T-helper 1 cell treated with Interleukin-12 subunit alpha and Interleukin-12 subunit beta and Interleukin-4 antibody, amounts not matched to agents 30 ng/mL and 1 ng/mL, for 36 hours (primary cell): ENCODE measurements around the gene MOB3A. TPM values are rescaled to one million over a fixed set of nuclear protein-coding genes. Genes with fewer than 3 reads are reported as not detected.

Source experiments
- intact Hi-C: fragments of 100-400 bp; cut with micrococcal nuclease; formaldehyde crosslinking; loops from one replicate; pipeline ENCODE4 v1.15.1; 2024
- total RNA-seq: library from RNA; stranded (reverse); gene quantifications from 2 replicates; pipeline ENCODE4 v1.2.3, GENCODE V29; 2022

MOB3A gene
- total RNA-seq, 1 donor from 2014 or later = 254 TPM

DNA sequence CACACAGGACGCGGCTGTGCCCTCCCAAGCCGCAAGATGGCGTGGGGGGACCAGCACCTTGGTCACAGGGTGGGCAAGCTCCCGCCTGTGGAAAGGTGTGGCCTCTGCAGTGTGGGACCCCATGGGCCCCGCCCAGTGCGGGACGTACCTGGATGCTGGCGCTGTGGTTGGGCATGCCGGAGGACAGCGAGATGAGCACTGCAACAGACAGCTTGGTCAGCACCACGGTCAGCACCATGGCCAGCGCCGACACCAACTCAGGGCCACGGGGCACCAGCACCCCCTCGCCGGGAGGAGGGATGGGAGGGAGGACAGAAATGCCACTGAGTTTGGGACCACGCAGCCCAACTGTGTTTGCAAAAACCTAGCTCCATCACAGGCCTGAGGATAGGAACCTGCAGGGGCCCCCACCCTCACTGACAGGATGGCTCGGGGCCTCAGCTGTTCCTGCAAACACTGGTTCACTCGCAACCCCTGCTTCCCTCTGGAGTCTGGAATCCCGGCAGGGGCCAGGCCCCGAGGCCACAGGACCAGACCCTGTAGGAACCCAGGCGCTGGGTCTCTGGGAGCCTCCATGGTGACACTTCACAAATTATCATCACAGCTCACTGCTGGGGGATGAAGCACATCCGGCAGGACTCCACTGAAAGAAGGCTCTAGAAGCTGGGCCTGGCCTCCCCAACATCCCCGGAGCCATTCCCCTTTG lies 27.7 kb upstream of the MOB3A start:
- intact Hi-C loops = no loop called here

DNA sequence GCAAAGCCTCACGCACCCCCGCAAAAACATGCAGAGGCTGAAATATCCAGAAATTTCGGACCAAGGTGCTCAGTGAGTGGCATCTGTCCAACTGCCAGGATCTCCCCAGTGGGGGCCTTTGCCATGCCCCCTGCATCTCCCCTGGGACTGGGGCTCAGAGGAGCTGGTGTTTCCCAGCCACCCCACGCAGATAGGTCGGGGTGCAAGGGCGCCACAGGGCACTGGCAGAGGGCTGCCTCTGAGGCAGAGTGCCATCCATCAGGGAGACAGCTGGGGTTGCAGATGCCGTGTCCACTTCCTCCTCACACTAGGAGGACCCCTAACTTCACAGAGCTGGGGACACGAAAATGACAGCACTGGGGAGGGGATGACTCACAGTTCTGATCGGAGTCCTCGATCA lies 26.9 kb upstream of the MOB3A start:
- intact Hi-C loops = no loop called here

DNA sequence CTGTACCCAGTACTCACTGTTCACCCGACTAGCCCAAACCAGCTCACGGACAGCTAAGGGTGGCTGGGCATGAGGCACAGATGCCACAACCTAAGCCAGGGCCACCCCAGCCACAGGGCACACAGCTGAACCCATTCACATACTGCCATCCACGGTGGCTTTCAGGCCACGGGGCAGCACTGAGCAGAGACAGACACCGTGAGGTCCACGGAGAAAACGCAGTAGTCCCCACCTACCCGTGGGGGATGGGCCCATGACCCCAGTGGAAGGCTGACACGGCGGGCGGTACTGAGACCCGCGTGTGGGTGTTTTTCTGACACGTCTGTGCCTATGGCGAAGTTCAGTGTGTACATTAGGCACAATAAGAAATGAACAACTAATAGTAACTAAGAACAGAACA lies 26.1 kb upstream of the MOB3A start:
- intact Hi-C loops = no loop called here

DNA sequence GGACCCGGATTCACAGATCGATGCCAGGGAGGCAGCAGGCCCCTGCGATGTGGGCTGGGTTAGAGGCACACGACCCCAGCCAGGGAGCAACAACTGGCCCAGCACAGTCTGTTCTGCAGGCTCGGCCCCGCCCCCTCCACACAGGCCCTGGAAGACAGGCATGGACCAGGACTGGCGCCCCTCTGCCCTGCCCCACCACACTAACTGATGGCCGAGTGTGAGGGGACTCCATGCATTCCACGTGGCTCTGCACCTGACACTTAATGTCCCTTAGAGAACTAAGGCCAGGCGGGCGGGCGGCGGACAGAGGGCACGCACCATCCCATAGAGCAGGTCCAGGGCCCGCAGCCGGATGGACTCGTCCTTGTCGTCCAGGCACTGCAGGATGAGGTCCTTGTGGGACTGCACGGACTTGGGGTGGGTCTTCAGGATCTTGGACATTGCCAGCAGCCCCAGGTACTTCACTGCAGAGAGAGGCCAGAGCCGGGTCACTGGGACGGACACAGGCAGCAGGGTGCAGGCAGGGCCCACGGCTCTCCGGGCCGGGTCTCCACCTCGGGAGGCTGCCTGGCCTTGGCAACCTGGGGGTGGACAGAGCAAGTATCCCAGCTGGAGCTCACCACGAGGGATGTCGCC lies 25.4 kb upstream of the MOB3A start:
- intact Hi-C loops = no loop called here

DNA sequence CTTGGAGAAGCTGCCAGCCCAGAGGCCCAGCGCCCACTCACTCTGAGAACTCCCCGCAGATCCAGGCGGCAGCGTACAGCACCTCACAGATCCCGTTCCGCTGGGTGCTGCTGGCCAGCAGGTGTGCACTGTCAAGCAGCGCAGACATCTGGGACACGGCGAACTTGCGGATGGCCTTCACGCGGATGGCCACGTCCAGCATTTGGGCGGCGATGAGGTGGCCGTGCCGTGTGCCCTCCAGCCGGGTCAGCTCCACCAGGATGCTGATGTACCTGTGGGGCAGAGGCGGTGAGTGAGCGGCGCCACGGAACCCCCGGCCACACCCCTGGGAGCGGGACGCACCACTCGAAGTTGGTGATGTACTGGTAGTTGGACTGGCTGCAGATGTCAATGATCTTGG lies 24.7 kb upstream of the MOB3A start:
- intact Hi-C loops = no loop called here

DNA sequence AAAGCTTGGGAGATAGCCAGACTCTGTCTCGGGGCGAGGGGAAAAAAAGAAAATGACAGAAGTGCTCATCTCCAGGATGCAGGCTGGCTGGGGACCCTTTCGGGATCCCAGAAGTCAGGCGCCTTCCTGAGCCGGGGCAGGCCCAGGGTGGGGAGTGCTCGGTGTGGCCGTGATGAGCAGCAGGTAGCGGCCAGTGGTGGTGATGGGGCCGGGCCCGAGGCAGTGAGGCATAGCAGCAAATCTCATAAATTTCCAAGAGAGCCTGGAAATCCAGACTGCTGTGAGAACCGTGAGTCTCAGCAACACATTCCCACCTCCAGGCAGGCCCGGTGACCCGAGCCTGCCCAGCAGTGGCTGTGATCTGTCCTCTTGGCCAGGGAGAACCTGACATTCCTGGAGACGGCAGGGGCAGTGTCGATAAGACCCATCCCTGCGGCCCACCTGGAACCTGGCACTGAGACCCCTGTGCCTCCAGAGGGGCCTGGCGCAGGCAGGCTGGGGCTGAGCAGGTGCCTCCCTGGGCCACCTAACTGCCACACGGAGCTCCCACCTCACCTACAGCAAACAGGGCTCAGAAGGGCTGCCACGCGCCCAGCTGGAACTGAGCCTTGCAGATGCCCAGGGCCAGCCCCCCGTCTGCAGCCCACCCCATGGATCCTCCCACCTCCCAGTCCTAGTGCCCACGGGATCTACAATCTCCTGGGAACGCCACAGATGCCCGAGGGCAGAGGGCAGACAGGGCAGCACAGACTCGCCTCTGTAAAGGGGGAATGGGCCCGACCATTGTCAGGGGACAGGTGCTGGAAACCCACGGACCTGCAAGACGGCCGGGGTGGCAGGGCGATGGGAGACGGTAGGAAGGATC lies 24.0 kb upstream of the MOB3A start:
- intact Hi-C loops = no loop called here

DNA sequence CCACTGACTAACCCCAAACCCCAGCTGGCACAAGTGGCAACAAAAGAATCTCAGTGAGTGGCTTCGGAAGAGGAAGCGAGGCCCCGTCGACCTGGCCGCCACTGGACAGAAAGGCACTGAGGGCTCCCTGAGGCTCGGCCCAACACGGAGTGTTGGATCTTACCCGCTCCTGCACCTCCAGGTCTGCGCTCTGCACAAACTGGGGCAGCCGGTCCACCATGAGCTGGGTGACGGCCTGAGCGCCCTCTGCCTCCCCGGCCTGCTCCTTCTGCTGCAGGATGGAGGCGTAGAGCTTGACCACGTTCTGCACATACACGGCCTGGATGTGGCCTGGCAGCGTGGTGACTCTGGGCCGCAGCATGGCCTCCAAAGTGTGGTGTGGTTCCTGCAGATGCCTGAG lies 22.3 kb upstream of the MOB3A start:
- intact Hi-C loops = no loop called here

DNA sequence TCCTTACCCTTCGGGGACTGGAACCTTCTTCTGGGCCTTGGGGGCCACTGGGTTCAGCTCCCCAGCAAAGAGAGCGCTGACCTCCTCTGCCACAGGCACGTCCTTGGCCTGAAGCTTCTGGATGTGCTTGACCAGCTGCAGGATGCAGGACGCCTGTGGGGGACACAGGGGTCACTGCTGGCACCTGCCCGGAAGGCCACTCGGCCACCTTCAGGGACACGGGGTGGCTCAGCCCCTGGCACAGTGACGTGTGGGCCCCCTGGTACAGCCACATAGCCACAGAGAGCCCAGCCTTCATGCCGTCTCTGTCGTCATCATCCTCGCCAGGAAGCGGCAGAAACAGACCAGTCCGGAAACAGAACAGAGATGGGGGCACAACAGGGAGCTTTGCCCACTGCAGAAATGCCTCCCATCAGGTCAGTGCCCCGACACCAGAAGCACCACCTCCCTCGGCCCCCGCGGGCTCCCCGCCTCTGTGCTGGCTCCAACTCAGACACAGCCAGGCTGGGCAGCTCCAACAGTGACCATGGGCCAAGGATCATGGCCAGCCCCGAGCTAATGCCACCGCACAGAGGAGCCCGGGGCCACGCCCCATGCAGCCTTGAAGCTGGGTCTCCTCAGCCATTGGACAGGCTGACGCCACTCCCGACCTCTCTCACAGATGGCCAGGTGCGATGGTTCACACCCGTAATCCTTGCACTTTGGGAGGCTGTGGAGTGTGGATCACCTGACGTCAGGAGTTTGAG lies 21.3 kb upstream of the MOB3A start:
- intact Hi-C loops = no loop called here

DNA sequence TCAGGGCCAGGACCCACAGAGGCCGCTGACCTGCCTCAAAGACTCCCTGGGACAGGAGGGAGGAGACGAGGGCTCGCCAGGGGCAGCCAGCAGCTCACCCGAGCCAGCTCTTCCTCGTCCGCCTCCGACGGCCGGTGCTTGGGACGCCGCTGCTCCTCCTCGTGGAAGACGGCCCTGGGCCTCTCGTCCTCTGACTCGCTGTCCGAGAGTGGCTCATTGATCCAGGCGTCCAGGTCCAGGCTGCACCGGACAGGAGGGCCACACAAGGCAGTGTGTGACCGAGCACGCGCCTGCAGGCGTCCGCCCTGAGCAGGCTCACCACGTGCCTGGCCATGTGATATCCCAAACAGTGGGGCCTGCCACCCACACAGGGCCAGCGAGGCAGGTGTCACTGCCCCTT lies 20.4 kb upstream of the MOB3A start:
- intact Hi-C loops = no loop called here

DNA sequence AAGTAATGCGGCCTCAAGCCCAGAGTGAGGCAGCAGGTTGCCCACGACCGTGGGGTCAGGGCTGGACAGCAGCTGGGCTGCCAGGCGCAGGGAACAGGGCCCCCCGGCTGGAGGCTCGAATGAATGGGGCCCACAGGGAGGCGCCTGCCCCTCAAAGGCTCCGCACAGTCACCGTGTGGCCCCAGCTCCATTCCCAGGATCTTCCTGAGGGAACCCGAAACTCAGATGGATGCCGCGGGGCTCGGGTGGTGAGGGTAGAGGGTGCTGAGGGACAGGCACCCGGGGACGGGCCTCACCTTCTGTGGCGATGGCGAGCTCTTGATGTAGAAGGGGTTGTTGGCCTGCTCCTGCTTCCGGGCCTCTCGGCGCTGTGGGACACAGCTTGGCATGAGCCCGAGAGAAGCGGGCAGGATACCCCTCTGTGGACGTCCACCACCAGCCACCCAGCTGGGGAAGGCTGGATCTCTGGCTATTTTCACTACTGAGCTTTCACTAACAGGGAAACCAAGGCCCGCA lies 19.8 kb upstream of the MOB3A start:
- intact Hi-C loops = no loop called here

DNA sequence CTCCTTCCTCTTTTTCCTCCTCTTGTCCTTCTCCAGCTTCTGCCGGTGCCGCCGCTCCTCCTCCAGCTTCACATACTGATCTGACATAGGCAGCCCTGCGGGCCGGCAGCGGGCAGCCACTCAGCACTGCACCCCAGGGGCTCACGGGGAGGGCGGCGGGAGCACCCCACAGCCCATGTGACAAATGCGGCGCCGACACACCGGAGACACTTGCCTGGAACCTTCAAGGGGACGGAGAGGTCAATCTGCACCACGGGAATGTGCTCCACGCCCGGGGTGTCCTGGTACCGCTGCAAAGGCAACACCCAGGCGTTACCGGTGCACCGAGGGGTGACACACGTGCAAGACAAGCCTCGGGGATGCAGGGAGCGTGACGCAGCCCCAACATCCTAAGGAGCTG lies 19.2 kb upstream of the MOB3A start:
- intact Hi-C loops = no loop called here

DNA sequence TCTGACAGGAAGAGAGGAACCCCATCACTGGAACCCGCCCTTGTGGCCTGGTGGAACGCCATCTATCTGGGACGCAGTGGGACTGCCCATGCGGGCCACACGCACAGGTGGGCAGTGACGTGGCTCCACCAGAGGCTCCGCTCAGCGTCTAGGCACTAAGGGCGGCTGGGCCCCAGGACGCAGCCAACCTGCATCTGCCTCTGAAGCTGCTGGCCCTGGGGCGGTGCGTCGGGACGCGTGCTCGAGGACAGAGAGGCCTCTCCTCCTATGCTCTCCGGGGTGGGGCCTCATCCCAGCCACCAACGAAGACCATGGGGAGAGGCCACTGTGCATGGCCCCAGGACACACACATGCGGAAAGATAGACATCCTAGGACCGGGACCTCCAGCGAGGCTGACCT lies 18.7 kb upstream of the MOB3A start:
- intact Hi-C loops = no loop called here

DNA sequence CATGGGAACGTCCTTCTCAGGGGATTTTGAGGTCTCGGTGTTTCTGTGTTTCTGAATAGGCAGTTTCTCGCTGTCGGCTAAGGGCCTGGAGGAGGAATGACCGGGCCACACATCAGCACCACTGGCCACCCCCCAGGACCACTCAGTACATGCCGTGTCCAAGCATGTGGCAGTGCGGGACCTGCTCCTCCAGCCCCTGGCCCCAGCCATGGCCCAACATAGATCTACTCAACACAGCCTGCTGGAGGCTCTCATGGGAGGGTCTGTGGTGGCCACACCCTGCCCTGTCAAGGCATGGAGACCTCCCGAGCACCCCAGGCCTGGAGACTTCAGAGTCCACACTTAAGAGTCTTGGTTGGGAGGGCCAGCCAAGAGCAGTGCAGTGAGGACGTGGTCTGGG lies 18.1 kb upstream of the MOB3A start:
- intact Hi-C loops = no loop called here

DNA sequence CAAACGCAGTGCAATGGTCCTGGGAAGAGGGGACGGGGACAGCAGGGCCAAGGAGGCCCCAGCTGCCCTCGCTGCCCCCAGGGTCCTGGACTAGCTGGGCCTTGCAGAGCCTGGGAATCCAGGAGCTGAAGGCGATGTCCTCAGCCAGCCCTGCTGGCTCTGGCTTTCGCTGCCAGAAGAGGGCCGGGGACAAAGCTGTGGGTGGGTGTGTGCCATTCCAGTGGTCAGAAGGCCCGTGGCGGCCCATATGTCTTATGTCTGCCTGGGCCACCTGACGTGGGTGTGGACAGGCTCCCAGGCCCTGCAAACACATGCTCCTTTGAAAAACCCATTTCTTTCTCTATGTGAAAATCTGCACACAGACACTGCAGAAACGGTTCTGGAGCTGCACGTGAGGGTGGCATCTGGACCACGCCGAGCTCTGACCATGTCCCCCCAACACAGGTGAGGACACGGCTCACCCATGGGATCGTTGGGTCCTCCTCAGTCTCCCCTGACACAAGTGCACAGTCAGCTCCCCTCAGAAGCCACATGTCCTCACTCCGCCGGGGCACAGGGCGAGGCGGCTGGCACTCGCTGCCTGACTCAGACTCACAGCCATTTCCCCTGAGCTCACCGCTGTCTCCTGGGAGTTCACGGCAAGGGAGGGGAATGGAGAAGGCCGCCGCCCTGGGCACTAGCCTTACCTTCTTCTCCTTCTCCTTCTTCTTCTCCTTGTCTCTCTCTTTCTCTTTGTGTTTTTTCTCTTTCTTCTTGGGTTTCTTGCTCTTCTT lies 17.5 kb upstream of the MOB3A start:
- intact Hi-C loops = no loop called here

DNA sequence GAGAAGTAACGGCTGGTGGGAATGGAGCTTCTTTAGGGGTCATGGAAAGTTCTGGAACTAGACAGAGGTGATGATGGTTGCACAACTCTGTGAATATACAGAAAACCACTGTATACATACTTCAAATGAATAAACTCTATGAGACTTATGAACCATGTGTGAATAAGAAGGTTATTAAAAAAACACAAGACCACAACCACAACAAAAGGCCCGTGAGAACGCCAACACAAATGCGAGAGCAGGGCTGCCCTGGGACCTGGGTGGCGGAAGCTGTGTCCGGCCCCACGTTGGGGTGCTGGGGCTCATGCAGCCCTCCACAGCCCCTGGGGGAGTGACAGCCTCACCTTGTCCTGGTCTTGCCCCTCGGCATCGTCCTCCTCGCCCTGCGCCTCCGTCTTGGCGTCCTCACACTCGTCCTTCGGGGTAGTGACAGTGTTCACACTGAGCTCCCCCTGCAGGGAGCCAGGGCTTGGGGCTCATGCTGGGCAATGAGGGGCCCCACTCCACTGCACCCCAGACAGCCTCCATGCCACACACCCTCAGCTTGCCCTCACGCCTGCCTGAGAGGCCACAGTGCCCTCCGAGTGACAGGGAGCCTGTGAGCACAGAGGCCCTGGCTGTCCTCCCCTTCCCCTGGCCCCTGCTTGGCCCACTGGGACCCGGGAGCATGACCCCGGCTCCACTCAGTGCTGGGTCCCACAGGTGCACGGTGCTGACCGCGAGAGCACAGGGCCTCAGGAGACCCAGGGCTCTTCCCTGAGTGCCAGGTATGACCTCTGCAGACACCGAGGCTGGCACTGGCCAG lies 16.6 kb upstream of the MOB3A start:
- intact Hi-C loops = no loop called here

DNA sequence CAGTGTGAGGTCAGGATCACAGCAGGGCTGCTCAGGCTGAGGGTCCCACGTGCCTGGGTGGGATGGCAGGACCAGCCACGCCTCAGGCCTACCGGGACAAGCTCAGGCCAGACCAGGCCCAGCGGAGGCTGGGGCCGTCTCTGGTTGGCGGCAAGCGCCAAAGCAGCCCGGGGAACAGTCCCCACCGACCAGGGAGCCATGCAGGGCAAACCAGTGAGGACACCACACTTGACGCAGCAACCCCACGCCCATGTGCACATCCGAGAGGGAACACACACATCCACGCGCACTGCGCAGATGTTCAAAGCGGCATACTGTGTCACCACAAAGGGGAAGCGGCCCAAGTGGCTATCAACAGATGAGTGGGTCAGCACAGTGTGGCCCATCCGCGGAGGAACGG lies 15.8 kb upstream of the MOB3A start:
- intact Hi-C loops = no loop called here

DNA sequence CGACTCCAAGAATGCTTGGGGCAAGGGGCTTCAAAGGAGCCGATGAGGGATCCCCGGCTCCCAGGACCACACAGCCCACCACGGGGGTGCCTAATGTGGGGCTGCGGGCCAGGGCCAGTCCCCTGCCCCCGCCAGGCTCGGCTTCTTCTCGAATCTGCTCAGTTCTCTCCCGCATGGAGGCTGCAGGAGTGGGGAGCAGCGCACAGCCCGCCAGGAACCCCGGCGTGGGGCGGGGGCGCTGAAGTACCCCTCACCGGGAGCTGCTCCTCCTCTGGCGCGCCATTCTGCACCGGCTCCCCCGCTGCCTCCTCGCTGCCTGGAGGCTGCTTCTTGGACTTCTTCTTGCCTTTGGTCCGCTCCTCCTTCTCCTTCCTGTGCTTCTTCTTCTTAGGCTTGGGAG lies 15.3 kb upstream of the MOB3A start:
- intact Hi-C loops = no loop called here

DNA sequence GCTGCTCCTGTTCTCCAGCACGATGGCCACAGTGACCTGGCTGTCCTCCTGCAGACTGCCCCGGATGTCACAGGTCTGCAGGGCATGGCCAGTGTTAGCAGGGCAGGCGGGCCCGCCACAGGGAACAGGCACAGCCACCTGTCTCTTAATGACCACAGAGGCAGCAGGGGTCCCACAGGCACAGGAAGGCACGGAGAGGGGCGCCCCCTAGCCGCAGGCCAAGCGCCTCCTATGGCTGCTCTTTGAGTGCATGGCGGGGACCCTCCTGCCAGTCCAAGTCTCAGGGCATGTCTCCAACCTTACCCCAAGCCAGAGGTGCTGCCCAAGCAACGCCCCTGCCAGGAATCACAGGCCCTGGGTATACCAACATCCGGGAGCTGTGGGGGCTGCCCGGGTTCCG lies 14.7 kb upstream of the MOB3A start:
- intact Hi-C loops = no loop called here

DNA sequence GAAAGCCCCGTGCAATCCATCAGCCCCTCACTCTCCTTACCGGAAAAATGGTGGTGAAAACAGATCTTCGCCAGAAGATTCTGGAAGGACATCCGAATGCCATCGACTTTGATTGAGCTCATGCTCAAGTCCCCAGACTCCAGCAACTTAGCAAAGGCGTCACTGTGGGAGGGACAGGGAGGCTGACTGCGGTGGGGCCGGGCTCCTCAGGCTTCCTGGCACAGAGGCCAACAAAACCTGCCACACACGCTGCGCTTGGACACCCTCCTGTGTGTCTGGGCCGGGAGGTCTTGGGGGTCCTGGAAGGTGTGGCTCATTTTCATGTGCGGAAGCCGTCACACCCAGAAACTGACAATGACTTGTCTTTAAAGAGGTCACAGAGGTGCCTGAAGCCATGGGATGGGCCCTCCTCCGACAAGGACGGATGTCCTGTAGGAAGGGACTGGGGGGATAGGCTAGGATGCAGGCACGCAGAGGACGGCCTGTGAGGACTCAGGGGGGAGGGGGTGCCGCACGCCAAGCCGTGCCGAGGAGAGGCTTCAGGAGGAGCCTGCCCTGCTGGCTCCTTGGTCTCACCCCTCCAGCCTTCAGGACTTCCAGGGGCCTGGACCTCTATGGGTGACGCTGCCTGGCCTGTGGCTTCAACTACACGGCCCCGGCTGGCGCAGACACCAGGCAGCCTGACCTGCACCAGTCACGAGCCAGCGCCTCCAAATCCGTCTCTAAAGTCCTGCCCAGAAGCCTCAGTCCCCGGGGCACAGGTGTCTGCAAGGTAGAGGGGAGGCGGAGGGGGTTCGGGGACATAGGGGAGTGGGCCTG lies 13.1 kb upstream of the MOB3A start:
- intact Hi-C loops = no loop called here
